Activated CD8-positive, alpha-beta T cell treated with anti-CD3 and anti-CD28 coated beads, Interleukin-2, amount 10 ng/mL, durations not matched to agents 7 days and 5 days (primary cell): ENCODE results near the gene PSMB11. TPM values are rescaled to one million over a fixed set of nuclear protein-coding genes. Genes with fewer than 3 reads are reported as not detected.
A peak's percentile ranks its signal among the peaks of the same experiment; 100 is the strongest.

Experiments used
- ATAC-seq: fragments of 150-1000 bp; cut with Tn5 transposase; one replicate; pipeline ENCODE4 v1.10.0; 2021; ENCODE audit warnings: moderate library complexity
- CTCF ChIA-PET: fragments of 350-600 bp; sonication (Branson Sonifier 250); formaldehyde crosslinking; loops from one replicate; lab custom pipeline; 2021; ENCODE audit warnings: antibody characterized with exemption; lab: Charles Lee
- POLR2A ChIA-PET: fragments of 350-600 bp; sonication (Branson Sonifier 250); formaldehyde crosslinking; loops from one replicate; lab custom pipeline; 2021; ENCODE audit warnings: antibody characterized with exemption; lab: Charles Lee
- DNase-seq: peaks from one replicate; pipeline ENCODE4 v3.0.0-alpha.2; 2020
- H3K27ac Mint-ChIP-seq: one replicate; pipeline ENCODE4 v1.8.0; 2021; ENCODE audit warnings: mild to moderate bottlenecking, mixed read lengths
- H3K27me3 Mint-ChIP-seq: one replicate; pipeline ENCODE4 v1.8.0; 2021; ENCODE audit warnings: low read depth, mixed read lengths
- H3K36me3 Mint-ChIP-seq: one replicate; pipeline ENCODE4 v1.8.0; 2021; ENCODE audit warnings: low read depth, mixed read lengths
- H3K4me1 Mint-ChIP-seq: one replicate; pipeline ENCODE4 v1.8.0; 2021; ENCODE audit warnings: low read depth, mixed read lengths
- H3K4me3 Mint-ChIP-seq: one replicate; pipeline ENCODE4 v1.8.0; 2021; ENCODE audit warnings: mild to moderate bottlenecking, mixed read lengths
- H3K9me3 Mint-ChIP-seq: one replicate; pipeline ENCODE4 v1.8.0; 2022; ENCODE audit warnings: mixed read lengths; ENCODE audit not compliant: insufficient read depth
- total RNA-seq, 2 experiments: library from RNA; stranded (reverse); gene quantifications; one replicate each; pipeline ENCODE4 v1.2.3, GENCODE V29; 2021

The PSMB11 gene
- total RNA-seq, 2 experiments from 2014 or later: not detected

- ChIA-PET POLR2A (interaction anchor here (0.6 kb wide), 1 partner anchor 35 kb away, joined by 3 read pairs; the partner anchor contains the start of gene AJUBA), CTCF (interaction anchor here (1.2 to 8.0 kb wide), 4 partner anchors 10 to 52 kb away, joined by 5 to 42 read pairs (median 11); no protein-coding TSS in a partner anchor)
- H3K27me3 Mint-ChIP-seq: no peaks in the 10 kb centered on the region
- peaks cover 10% of the 10 kb centered on the region for H3K4me1 Mint-ChIP-seq
- no peaks in the 10 kb centered on the region for H3K9me3 Mint-ChIP-seq
- no peak overlapping the region for H3K27ac Mint-ChIP-seq
- no peak for ATAC-seq
- H3K36me3 Mint-ChIP-seq: no peaks in the 10 kb centered on the region
- no peak for DNase-seq
- H3K4me3 Mint-ChIP-seq: no peak overlapping the region
Observed at GRCh38 chr14:23017091-23017490, 24.9 kb upstream of the PSMB11 start.

- DNase-seq: no peak
- H3K4me1 Mint-ChIP-seq: peaks cover 16% of the 10 kb centered on the region
- ChIA-PET CTCF (interaction anchor here (2.2 to 8.0 kb wide), 3 partner anchors 11 to 51 kb away, joined by 9 to 42 read pairs (median 13); no protein-coding TSS in a partner anchor), POLR2A (no interaction called here)
- no peak overlapping the region for H3K27ac Mint-ChIP-seq
- H3K27me3 Mint-ChIP-seq: no peaks in the 10 kb centered on the region
- H3K36me3 Mint-ChIP-seq: peaks cover 5% of the 10 kb centered on the region
- no peak overlapping the region for H3K4me3 Mint-ChIP-seq
- no peaks in the 10 kb centered on the region for H3K9me3 Mint-ChIP-seq
- ATAC-seq: no peak
Observed at GRCh38 chr14:23018107-23018506, 23.9 kb upstream of the PSMB11 start.

GRCh38 chr14:23020143-23021128 lies 21.6 kb upstream of the PSMB11 start:
- ChIA-PET CTCF (interaction anchor here (0.8 to 2.1 kb wide), 7 partner anchors 12 to 48 kb away, joined by 3 to 14 read pairs (median 5); partner anchors contain the start of gene CDH24), POLR2A (interaction anchor here (1.1 to 2.1 kb wide), 2 partner anchors 13 kb away, joined by 3 to 9 read pairs; no protein-coding TSS in a partner anchor)
- no peak overlapping the region for H3K27ac Mint-ChIP-seq
- DNase-seq (no peak), ATAC-seq (no peak)
- no peak overlapping the region for H3K4me3 Mint-ChIP-seq
- no peaks in the 10 kb centered on the region for H3K27me3 Mint-ChIP-seq
- peaks cover 31% of the 10 kb centered on the region for H3K4me1 Mint-ChIP-seq
- peaks cover 18% of the 10 kb centered on the region for H3K36me3 Mint-ChIP-seq
- H3K9me3 Mint-ChIP-seq: no peaks in the 10 kb centered on the region

- H3K4me1 Mint-ChIP-seq: peaks cover 35% of the 10 kb centered on the region
- H3K27ac Mint-ChIP-seq: no peak overlapping the region
- no peaks in the 10 kb centered on the region for H3K27me3 Mint-ChIP-seq
- no peaks in the 10 kb centered on the region for H3K9me3 Mint-ChIP-seq
- ChIA-PET CTCF (interaction anchor here (0.8 to 2.1 kb wide), 9 partner anchors 8 to 47 kb away, joined by 4 to 14 read pairs (median 5); partner anchors contain the start of gene CDH24), POLR2A (interaction anchor here (1.0 to 2.1 kb wide), 2 partner anchors 10 to 14 kb away, joined by 4 to 9 read pairs; no protein-coding TSS in a partner anchor)
- DNase-seq: no peak
- peaks cover 28% of the 10 kb centered on the region for H3K36me3 Mint-ChIP-seq
- ATAC-seq: no peak
- H3K4me3 Mint-ChIP-seq: no peak overlapping the region
Observed at GRCh38 chr14:23021434-23021833, 20.6 kb upstream of the PSMB11 start.

GRCh38 chr14:23021889-23022442 lies 20.0 kb upstream of the PSMB11 start:
- H3K4me3 Mint-ChIP-seq: no peak overlapping the region
- CTCF ChIA-PET: interaction anchor here (0.8 to 2.1 kb wide), 8 partner anchors 9 to 47 kb away, joined by 3 to 14 read pairs (median 5); partner anchors contain the start of gene CDH24
- no peak for ATAC-seq
- POLR2A ChIA-PET: interaction anchor here (1.0 to 2.1 kb wide), 2 partner anchors 9 to 15 kb away, joined by 4 to 9 read pairs; no protein-coding TSS in a partner anchor
- H3K27me3 Mint-ChIP-seq: no peaks in the 10 kb centered on the region
- H3K36me3 Mint-ChIP-seq: peaks cover 28% of the 10 kb centered on the region
- no peaks in the 10 kb centered on the region for H3K9me3 Mint-ChIP-seq
- peaks cover 35% of the 10 kb centered on the region for H3K4me1 Mint-ChIP-seq
- H3K27ac Mint-ChIP-seq: no peak overlapping the region
- no peak for DNase-seq

GRCh38 chr14:23023022-23023794 lies 18.8 kb upstream of the PSMB11 start:
- ChIA-PET CTCF (interaction anchor here (1.1 to 3.5 kb wide), 9 partner anchors 16 to 93 kb away, joined by 3 to 28 read pairs (median 10); partner anchors contain the start of gene CDH24), POLR2A (interaction anchor here (0.7 to 2.1 kb wide), 4 partner anchors 10 to 17 kb away, joined by 3 to 9 read pairs (median 3); partner anchors contain the start of gene PSMB5)
- Mint-ChIP-seq H3K4me1 (peaks cover 38% of the 10 kb centered on the region), H3K4me3 (no peak overlapping the region), H3K36me3 (peaks cover 35% of the 10 kb centered on the region), H3K27ac (peak overlapping the region; percentile 50), H3K9me3 (no peaks in the 10 kb centered on the region), H3K27me3 (no peaks in the 10 kb centered on the region)
- DNase-seq: no peak
- ATAC-seq: no peak

GRCh38 chr14:23023795-23024152 lies 18.2 kb upstream of the PSMB11 start:
- POLR2A ChIA-PET: interaction anchor here (0.7 to 1.1 kb wide), 3 partner anchors 10 to 16 kb away, joined by 3 read pairs; partner anchors contain the start of gene PSMB5
- no peak for DNase-seq
- peaks cover 42% of the 10 kb centered on the region for H3K4me1 Mint-ChIP-seq
- CTCF ChIA-PET: interaction anchor here (1.1 to 3.5 kb wide), 9 partner anchors 17 to 94 kb away, joined by 3 to 28 read pairs (median 10); partner anchors contain the start of gene CDH24
- H3K9me3 Mint-ChIP-seq: no peaks in the 10 kb centered on the region
- no peaks in the 10 kb centered on the region for H3K27me3 Mint-ChIP-seq
- peak overlapping the region; percentile 62 for H3K27ac Mint-ChIP-seq
- H3K4me3 Mint-ChIP-seq: no peak overlapping the region
- peaks cover 37% of the 10 kb centered on the region for H3K36me3 Mint-ChIP-seq
- ATAC-seq: no peak

- no peaks in the 10 kb centered on the region for H3K27me3 Mint-ChIP-seq
- peaks cover 42% of the 10 kb centered on the region for H3K36me3 Mint-ChIP-seq
- ChIA-PET POLR2A (interaction anchor here (0.6 to 1.7 kb wide), 2 partner anchors 17 to 293 kb away, joined by 3 to 4 read pairs; no protein-coding TSS in a partner anchor), CTCF (interaction anchor here (1.1 to 3.5 kb wide), 8 partner anchors 16 to 94 kb away, joined by 4 to 28 read pairs (median 10); partner anchors contain the start of gene CDH24)
- H3K9me3 Mint-ChIP-seq: no peaks in the 10 kb centered on the region
- no peak for DNase-seq
- peaks cover 50% of the 10 kb centered on the region for H3K4me1 Mint-ChIP-seq
- H3K27ac Mint-ChIP-seq: no peak overlapping the region
- no peak for ATAC-seq
- H3K4me3 Mint-ChIP-seq: no peak overlapping the region
Observed at GRCh38 chr14:23024612-23025075, 17.4 kb upstream of the PSMB11 start.

- no peaks in the 10 kb centered on the region for H3K27me3 Mint-ChIP-seq
- CTCF ChIA-PET: interaction anchor here (1.4 to 3.5 kb wide), 8 partner anchors 17 to 44 kb away, joined by 4 to 28 read pairs (median 10); partner anchors contain the start of gene CDH24
- H3K27ac Mint-ChIP-seq: peak overlapping the region; percentile 40
- ATAC-seq (no peak), DNase-seq (no peak)
- H3K36me3 Mint-ChIP-seq: peaks cover 42% of the 10 kb centered on the region
- no peaks in the 10 kb centered on the region for H3K9me3 Mint-ChIP-seq
- H3K4me1 Mint-ChIP-seq: peaks cover 50% of the 10 kb centered on the region
- H3K4me3 Mint-ChIP-seq: no peak overlapping the region
- POLR2A ChIA-PET: interaction anchor here (0.6 to 1.7 kb wide), 2 partner anchors 18 to 293 kb away, joined by 3 to 4 read pairs; no protein-coding TSS in a partner anchor
Observed at GRCh38 chr14:23025151-23025814, 16.7 kb upstream of the PSMB11 start.

GRCh38 chr14:23028799-23029198 lies 13.2 kb upstream of the PSMB11 start:
- peak; percentile 85 for ATAC-seq
- CTCF ChIA-PET: interaction anchor here (0.8 to 3.9 kb wide), 9 partner anchors 21 to 56 kb away, joined by 3 to 21 read pairs (median 8); partner anchors contain the start of genes AJUBA and CDH24
- Mint-ChIP-seq H3K27ac (peak overlapping the region; percentile 4), H3K36me3 (peaks cover 63% of the 10 kb centered on the region), H3K9me3 (no peaks in the 10 kb centered on the region), H3K27me3 (no peaks in the 10 kb centered on the region), H3K4me1 (peaks cover 47% of the 10 kb centered on the region), H3K4me3 (no peak overlapping the region)
- peak; percentile 38 for DNase-seq
- POLR2A ChIA-PET: interaction anchor here (0.9 to 1.4 kb wide), 2 partner anchors 22 to 72 kb away, joined by 3 read pairs; partner anchors contain the start of gene HAUS4
